Endometrium (tissue), 2 donors: ENCODE data around the gene MROH8.

ENCODE experiments used
- FAIRE-seq: peaks from 2 replicates; lab custom pipeline; 2012; peaks lifted over from hg19 to GRCh38; lab: Jason Lieb, UNC
- donor health status: control.
- donor health status: control.

Gene MROH8

GRCh38 chr20:37198932-37199660 is 19.7 kb upstream of the MROH8 start:
- no peak for FAIRE-seq

GRCh38 chr20:37194621-37195417 is 15.5 kb upstream of the MROH8 start:
- no peak for FAIRE-seq

GRCh38 chr20:37193821-37194220 is 14.5 kb upstream of the MROH8 start:
- FAIRE-seq: no peak

- FAIRE-seq: no peak
Measured at GRCh38 chr20:37193226-37193625, 13.9 kb upstream of the MROH8 start.

- FAIRE-seq: peak; percentile 4
Measured at GRCh38 chr20:37192137-37192854, 12.9 kb upstream of the MROH8 start.

GRCh38 chr20:37190354-37191112 is 11.2 kb upstream of the MROH8 start:
- FAIRE-seq: no peak

GRCh38 chr20:37189416-37190016 is 10.2 kb upstream of the MROH8 start:
- FAIRE-seq: no peak

- FAIRE-seq: no peak
Measured at GRCh38 chr20:37188787-37189186, 9.4 kb upstream of the MROH8 start.

GRCh38 chr20:37185686-37186085 is 6.3 kb upstream of the MROH8 start:
- FAIRE-seq: no peak

- FAIRE-seq: no peak
Measured at GRCh38 chr20:37179683-37180524, 556 bp upstream of the MROH8 start.

- FAIRE-seq: no peak
Measured at GRCh38 chr20:37172836-37173235, 6.5 kb downstream of the MROH8 start.

GRCh38 chr20:37166867-37167266 is 12.5 kb downstream of the MROH8 start:
- FAIRE-seq: no peak

- no peak for FAIRE-seq
Measured at GRCh38 chr20:37165031-37165430, 14.3 kb downstream of the MROH8 start.

- no peak for FAIRE-seq
Measured at GRCh38 chr20:37163832-37164554, 15.4 kb downstream of the MROH8 start.

- no peak for FAIRE-seq
Measured at GRCh38 chr20:37162646-37163045, 16.7 kb downstream of the MROH8 start.

- no peak for FAIRE-seq
Measured at GRCh38 chr20:37161830-37162549, 17.4 kb downstream of the MROH8 start.

GRCh38 chr20:37160683-37161082 is 18.7 kb downstream of the MROH8 start:
- FAIRE-seq: no peak

- FAIRE-seq: no peak
Measured at GRCh38 chr20:37158248-37158647, 21.1 kb downstream of the MROH8 start.

- FAIRE-seq: no peak
Measured at GRCh38 chr20:37155987-37156386, 23.4 kb downstream of the MROH8 start.
